Muscle of leg (tissue), 11 donors: Measurements from ENCODE around the gene KIF6. TPM values are rescaled to one million over a fixed set of nuclear protein-coding genes. Genes with fewer than 3 reads are reported as not detected.
A peak's percentile ranks its signal among the peaks of the same experiment; 100 is the strongest.

Experiments used
- DNase-seq: peaks from one replicate; pipeline ENCODE4 v3.0.0; 2013
- H3K27ac ChIP-seq: one replicate; pipeline ENCODE4 v1.5.1; 2013; ENCODE audit warnings: mild to moderate bottlenecking, low read length, control low read depth
- H3K27me3 ChIP-seq: one replicate; pipeline ENCODE4 v1.6.1; 2013; ENCODE audit warnings: low read length; ENCODE audit not compliant: control insufficient read depth, insufficient read depth
- H3K36me3 ChIP-seq: one replicate; pipeline ENCODE4 v1.6.1; 2013; ENCODE audit warnings: low read length; ENCODE audit not compliant: control insufficient read depth, insufficient read depth
- H3K4me1 ChIP-seq: one replicate; pipeline ENCODE4 v1.6.1; 2013; ENCODE audit warnings: low read length; ENCODE audit not compliant: control insufficient read depth, insufficient read depth
- H3K4me3 ChIP-seq: one replicate; pipeline ENCODE4 v1.5.1; 2013; ENCODE audit warnings: low read length, control low read depth
- H3K9me3 ChIP-seq: replicated peaks from 2 replicates; pipeline ENCODE4 v1.6.1; 2013; ENCODE audit warnings: low read depth, low read length; ENCODE audit not compliant: control insufficient read depth
- WGBS: methylation state at CpG from one replicate; pipeline ENCODE4 v1.1.5; 2013; ENCODE audit warnings: missing lambda C conversion rate; ENCODE audit not compliant: insufficient coverage; 5-methylcytosine and 5-hydroxymethylcytosine counted together
- polyA plus RNA-seq, 8 donors: library from polyadenylated mRNA; unstranded; fragments of 120-200 nt; gene quantifications; one replicate each; pipeline versions ENCODE4 v1.2.1 to v1.2.3, GENCODE V29; 2013; ENCODE audit warnings: inconsistent platforms in 1 of 8, low replicate concordance in 1 of 8; ENCODE audit not compliant: insufficient read length in 8 of 8, insufficient read depth in 1 of 8
- total RNA-seq: library from RNA; stranded (reverse); fragments of 120-200 nt; gene quantifications from one replicate; pipeline ENCODE4 v1.2.4, GENCODE V29; 2013

KIF6 gene
- total and polyA plus RNA-seq, 9 donors, result 0.61 to 1.4 (median 1.1) TPM

- Histone ChIP-seq H3K27ac (no peak overlapping the region), H3K9me3 (peaks cover 3% of the 10 kb centered on the region), H3K4me3 (no peak overlapping the region), H3K36me3 (no peaks in the 10 kb centered on the region), H3K27me3 (no peaks in the 10 kb centered on the region), H3K4me1 (no peaks in the 10 kb centered on the region)
- DNase-seq, result peak; percentile 46
- 57% methylated on average over 5 of the region's 8 CpGs for WGBS
Observed at GRCh38 chr6:39669207-39669972, 55.8 kb downstream of the KIF6 start.

- Histone ChIP-seq H3K9me3 (no peaks in the 10 kb centered on the region), H3K36me3 (no peaks in the 10 kb centered on the region), H3K4me1 (no peaks in the 10 kb centered on the region), H3K27ac (no peak overlapping the region), H3K4me3 (no peak overlapping the region), H3K27me3 (no peaks in the 10 kb centered on the region)
- DNase-seq, result no peak
- 70% methylated on average over 5 of the region's 9 CpGs for WGBS
Observed at GRCh38 chr6:39666706-39667489, 58.3 kb downstream of the KIF6 start.

- Histone ChIP-seq H3K27ac (no peak overlapping the region), H3K4me3 (no peak overlapping the region), H3K4me1 (no peaks in the 10 kb centered on the region), H3K27me3 (no peaks in the 10 kb centered on the region), H3K9me3 (no peaks in the 10 kb centered on the region), H3K36me3 (no peaks in the 10 kb centered on the region)
- peak; percentile 12 for DNase-seq
- WGBS, result 83% methylated on average over 1 of the region's 1 CpG
Observed at GRCh38 chr6:39665861-39666260, 59.3 kb downstream of the KIF6 start.

GRCh38 chr6:39664173-39664572 is 61.0 kb downstream of the KIF6 start:
- H3K27ac ChIP-seq, result no peak overlapping the region
- H3K4me3 ChIP-seq, result no peak overlapping the region
- no peaks in the 10 kb centered on the region for H3K4me1 ChIP-seq
- WGBS, result no CpG with 5 or more reads among the region's 4 CpGs
- H3K27me3 ChIP-seq, result no peaks in the 10 kb centered on the region
- H3K36me3 ChIP-seq, result no peaks in the 10 kb centered on the region
- no peaks in the 10 kb centered on the region for H3K9me3 ChIP-seq
- no peak for DNase-seq

- DNase-seq, result no peak
- WGBS, result no CpG with 5 or more reads among the region's 2 CpGs
- H3K27ac ChIP-seq, result no peak overlapping the region
Observed at GRCh38 chr6:39657355-39658135, 67.7 kb downstream of the KIF6 start.

GRCh38 chr6:39654121-39654520 is 71.1 kb downstream of the KIF6 start:
- H3K27me3 ChIP-seq, result no peaks in the 10 kb centered on the region
- H3K4me3 ChIP-seq, result no peak overlapping the region
- H3K36me3 ChIP-seq, result no peaks in the 10 kb centered on the region
- WGBS, result 100% methylated on average over 1 of the region's 1 CpG
- no peak for DNase-seq
- H3K27ac ChIP-seq, result no peak overlapping the region
- no peaks in the 10 kb centered on the region for H3K4me1 ChIP-seq
- H3K9me3 ChIP-seq, result no peaks in the 10 kb centered on the region

More at GRCh38 chr6:39657355-39658135, 67.7 kb downstream of the KIF6 start:
- H3K4me3 ChIP-seq, result no peak overlapping the region
- H3K36me3 ChIP-seq, result no peaks in the 10 kb centered on the region
- no peaks in the 10 kb centered on the region for H3K9me3 ChIP-seq
- no peaks in the 10 kb centered on the region for H3K27me3 ChIP-seq
- H3K4me1 ChIP-seq, result no peaks in the 10 kb centered on the region

- no peaks in the 10 kb centered on the region for H3K27me3 ChIP-seq
- H3K4me1 ChIP-seq, result no peaks in the 10 kb centered on the region
- H3K9me3 ChIP-seq, result no peaks in the 10 kb centered on the region
- no peak for DNase-seq
- WGBS, result 48% methylated on average over 2 of the region's 2 CpGs
- H3K36me3 ChIP-seq, result no peaks in the 10 kb centered on the region
- no peak overlapping the region for H3K4me3 ChIP-seq
- no peak overlapping the region for H3K27ac ChIP-seq
Observed at GRCh38 chr6:39653612-39654011, 71.6 kb downstream of the KIF6 start.

- Histone ChIP-seq H3K27me3 (no peaks in the 10 kb centered on the region), H3K36me3 (no peaks in the 10 kb centered on the region), H3K4me3 (no peak overlapping the region), H3K9me3 (no peaks in the 10 kb centered on the region), H3K4me1 (no peaks in the 10 kb centered on the region), H3K27ac (no peak overlapping the region)
- no CpG with 5 or more reads among the region's 2 CpGs for WGBS
- no peak for DNase-seq
Observed at GRCh38 chr6:39649996-39650395, 75.2 kb downstream of the KIF6 start.

GRCh38 chr6:39646751-39647420 is 78.3 kb downstream of the KIF6 start:
- peak; percentile 23 for DNase-seq
- Histone ChIP-seq H3K4me3 (no peak overlapping the region), H3K36me3 (no peaks in the 10 kb centered on the region), H3K9me3 (no peaks in the 10 kb centered on the region), H3K27ac (no peak overlapping the region), H3K4me1 (no peaks in the 10 kb centered on the region), H3K27me3 (no peaks in the 10 kb centered on the region)
- 100% methylated on average over 1 of the region's 5 CpGs for WGBS
